ENCODE measurements around the gene BRD3.
"Not testable (repeated sequence)": the region's sequence is repeated elsewhere in the genome, so short reads cannot be mapped to it uniquely, and the experiment has no call there.

BRD3 gene

DNA sequence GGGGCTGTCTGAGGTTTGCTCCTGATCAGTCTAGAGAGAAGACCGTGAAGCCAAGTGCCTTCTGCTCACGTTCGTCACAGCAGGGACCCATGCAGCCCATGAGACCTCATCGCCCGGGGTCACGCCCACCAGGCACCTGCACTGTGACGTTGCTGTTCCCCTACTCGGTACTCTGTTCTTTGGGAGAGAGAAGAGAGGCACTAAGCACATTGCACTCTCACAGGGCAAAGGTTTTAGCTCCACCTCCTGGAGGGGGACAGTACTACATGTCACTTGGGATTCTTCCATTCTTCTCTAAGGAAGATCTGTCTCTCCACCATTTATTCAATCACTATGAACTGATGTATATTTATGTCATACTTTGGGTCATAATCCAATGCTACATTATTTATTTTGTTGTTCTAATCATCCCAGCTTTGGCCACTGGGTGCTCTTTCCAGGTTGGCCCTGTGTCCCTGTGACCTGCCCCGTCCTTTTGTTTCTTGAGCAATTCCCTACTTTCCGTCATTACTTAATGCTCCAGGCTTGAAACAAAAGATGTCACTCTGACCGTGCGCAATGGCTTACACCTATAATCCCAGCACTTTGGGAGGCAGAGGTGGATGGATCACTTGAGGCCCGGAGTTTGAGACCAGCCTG, 31.4 kb upstream of the BRD3 start:
- TF ChIP-seq, protein P1, sequence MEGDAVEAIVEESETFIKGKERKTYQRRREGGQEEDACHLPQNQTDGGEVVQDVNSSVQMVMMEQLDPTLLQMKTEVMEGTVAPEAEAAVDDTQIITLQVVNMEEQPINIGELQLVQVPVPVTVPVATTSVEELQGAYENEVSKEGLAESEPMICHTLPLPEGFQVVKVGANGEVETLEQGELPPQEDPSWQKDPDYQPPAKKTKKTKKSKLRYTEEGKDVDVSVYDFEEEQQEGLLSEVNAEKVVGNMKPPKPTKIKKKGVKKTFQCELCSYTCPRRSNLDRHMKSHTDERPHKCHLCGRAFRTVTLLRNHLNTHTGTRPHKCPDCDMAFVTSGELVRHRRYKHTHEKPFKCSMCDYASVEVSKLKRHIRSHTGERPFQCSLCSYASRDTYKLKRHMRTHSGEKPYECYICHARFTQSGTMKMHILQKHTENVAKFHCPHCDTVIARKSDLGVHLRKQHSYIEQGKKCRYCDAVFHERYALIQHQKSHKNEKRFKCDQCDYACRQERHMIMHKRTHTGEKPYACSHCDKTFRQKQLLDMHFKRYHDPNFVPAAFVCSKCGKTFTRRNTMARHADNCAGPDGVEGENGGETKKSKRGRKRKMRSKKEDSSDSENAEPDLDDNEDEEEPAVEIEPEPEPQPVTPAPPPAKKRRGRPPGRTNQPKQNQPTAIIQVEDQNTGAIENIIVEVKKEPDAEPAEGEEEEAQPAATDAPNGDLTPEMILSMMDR (conservative IDR thresholded peaks at IDR 0.05; ENCODE audit: low read length) = peak; percentile 83
- peak; percentile 39 for DNase-seq (ENCODE audit: low read depth)
- no peak overlapping the region for H3K4me3 ChIP-seq (ENCODE audit: low read length)

DNA sequence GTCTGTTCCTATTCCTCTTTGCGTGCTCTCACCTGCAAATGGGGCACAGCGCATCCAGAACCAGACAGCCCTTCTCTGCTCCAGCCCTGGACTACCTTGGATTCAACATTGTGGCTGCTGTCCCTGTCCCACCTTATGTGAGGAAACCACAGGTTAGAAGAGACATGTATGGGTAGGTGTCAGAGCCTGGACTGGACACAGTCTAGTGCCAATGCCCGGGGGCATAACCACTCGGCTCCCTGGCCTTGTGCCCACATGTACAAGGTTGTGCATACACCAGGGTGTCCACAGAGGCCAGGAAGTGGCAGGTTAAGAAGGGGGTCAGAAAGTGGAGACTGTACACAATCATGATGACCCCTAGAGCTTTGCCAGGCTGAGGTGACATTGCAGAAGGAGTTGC, 22.1 kb upstream of the BRD3 start:
- no peak overlapping the region for H3K4me3 ChIP-seq (ENCODE audit: low read length)
- TF ChIP-seq, protein P1 (conservative IDR thresholded peaks at IDR 0.05; ENCODE audit: low read length) = no peak
- DNase-seq (ENCODE audit: low read depth) = no peak

DNA sequence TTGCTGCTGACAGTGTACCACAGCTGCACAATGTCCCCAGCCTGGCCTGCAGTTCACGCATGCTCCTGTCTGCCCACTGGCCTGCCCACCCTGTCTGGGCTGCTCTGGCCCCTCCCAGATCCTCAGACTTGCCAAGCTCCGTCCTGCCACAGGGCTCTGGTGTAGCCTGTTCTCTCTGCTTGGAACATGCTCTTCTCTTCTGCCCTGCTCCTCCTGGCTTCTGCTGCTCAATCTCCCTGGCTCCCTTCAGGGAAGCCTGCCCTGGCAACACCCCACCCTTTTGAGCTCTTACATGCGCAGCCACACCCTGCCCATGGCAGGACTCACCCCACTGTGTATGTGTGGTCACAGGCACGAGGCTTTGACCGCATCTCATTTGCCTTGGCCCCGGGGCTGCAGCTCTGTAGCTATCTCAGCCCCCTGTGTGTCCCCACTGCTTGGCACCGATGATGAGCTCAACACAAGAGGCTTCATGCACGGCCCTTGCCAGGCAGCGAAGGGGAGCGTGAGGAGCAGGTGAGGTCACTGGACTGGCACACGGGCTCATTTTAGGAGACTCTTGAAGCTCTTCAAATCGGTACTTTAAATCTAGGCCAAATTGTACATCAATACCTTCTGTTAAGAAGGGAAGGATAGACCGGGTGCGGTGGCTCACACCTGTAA, 20.4 kb upstream of the BRD3 start:
- no peak for DNase-seq (ENCODE audit: low read depth)
- TF ChIP-seq, protein P1 (conservative IDR thresholded peaks at IDR 0.05; ENCODE audit: low read length) = no peak

DNA sequence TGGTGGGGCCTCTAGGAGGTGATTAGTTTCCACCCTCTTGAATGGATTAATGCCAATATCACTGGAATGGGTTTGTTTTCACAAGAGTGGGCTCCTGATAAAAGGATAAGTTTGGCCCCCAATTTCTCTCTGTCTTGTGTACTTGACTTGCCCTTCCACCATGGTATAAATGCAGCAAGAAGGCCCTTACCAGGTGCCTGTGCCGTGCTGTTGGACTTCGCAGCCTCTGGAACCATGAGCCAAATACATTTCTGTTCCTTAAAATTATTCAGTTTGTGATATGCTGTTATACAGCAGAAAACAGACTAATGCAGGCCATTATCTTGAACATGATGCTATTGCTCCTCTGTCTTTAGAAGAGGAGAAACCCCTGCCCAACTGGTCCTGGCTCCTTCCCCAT, 17.8 kb upstream of the BRD3 start:
- no peak overlapping the region for H3K4me3 ChIP-seq (ENCODE audit: low read length)
- DNase-seq (ENCODE audit: low read depth) = no peak
- TF ChIP-seq, protein P1 (conservative IDR thresholded peaks at IDR 0.05; ENCODE audit: low read length) = no peak

More for the DNA sequence above, 20.4 kb upstream of the BRD3 start:
- no peak overlapping the region for H3K4me3 ChIP-seq (ENCODE audit: low read length)

DNA sequence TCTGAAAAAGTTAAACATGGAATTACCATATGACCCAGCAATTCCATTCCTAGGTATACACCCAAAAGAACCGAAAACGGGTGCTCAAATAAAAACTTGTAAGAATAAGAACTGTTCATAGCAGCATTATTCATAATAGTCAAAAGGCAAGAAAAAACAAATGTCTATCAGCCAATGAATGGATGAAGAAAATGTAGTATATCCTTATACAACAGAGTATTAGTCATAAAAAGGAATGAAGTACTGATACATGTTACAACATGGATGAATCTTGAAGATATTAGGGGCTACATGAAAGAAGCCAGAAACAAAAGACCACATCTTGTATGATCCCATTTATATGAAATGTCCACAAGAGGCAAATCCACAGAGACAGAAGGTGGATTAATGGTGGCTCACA, 15.6 kb upstream of the BRD3 start:
- TF ChIP-seq, protein P1 (conservative IDR thresholded peaks at IDR 0.05; ENCODE audit: low read length) = no peak

DNA sequence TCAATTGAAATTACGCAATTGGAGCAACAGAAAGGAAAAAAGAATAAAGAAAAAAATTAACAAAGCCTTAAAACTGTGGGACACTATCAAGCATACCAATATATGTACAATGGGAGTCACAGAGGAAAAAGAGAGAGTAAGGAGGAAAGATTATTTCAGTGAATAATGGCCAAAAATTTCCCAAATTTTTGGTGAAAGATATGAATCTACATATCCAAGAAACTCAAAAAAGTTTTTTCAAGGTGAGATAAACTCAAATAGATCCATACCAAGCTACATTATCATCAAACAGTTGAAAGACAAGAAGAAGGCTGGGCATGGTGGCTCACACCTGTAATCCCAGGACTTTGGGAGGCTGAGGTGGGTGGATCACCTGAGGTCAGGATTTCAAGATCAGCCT, 8.8 kb upstream of the BRD3 start:
- DNase-seq (ENCODE audit: low read depth) = no peak
- TF ChIP-seq, protein P1 (conservative IDR thresholded peaks at IDR 0.05; ENCODE audit: low read length) = no peak
- H3K4me3 ChIP-seq (ENCODE audit: low read length) = no peak overlapping the region

More for the DNA sequence above, 15.6 kb upstream of the BRD3 start:
- no peak overlapping the region for H3K4me3 ChIP-seq (ENCODE audit: low read length)
- no peak for DNase-seq (ENCODE audit: low read depth)

DNA sequence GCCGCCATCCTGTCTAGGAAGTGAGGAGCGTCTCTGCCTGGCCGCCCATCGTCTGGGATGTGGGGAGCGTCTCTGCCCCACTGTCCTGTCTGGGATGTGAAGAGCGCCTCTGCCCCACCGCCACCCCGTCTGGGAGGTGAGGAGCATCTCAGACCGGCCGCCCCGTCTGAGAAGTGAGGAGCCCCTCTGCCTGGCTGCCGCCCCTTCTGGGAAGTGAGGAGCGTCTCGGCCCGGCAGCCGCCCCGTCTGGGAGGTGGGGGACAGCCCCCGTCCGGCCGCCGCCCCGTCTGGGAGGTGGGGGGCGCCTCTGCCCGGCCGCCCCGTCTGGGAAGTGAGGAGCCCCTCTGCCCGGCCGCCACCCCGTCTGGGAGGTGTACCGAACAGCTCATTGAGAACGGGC, 7.9 kb upstream of the BRD3 start:
- H3K4me3 ChIP-seq (ENCODE audit: low read length); DNase-seq (ENCODE audit: low read depth): not testable (repeated sequence)

Data from AG10803 (cell line).